A549 treated with AZD9567 at 1 μM for 4 hours (cell line): ENCODE measurements around the gene SMARCD1. TPM values are rescaled to one million over a fixed set of nuclear protein-coding genes. Genes with fewer than 3 reads are reported as not detected.

ENCODE experiments used
- total RNA-seq: library from RNA; stranded (reverse); fragments of 200-300 nt; extraction: Qiagen RNA extraction; gene quantifications from 5 replicates; pipeline ENCODE4 v1.2.3, GENCODE V29; 2022; ENCODE audit not compliant: insufficient read depth

The SMARCD1 gene
- total RNA-seq = 65.4 to 79.9 TPM (median 72.0 TPM) in 5 replicates

DNA sequence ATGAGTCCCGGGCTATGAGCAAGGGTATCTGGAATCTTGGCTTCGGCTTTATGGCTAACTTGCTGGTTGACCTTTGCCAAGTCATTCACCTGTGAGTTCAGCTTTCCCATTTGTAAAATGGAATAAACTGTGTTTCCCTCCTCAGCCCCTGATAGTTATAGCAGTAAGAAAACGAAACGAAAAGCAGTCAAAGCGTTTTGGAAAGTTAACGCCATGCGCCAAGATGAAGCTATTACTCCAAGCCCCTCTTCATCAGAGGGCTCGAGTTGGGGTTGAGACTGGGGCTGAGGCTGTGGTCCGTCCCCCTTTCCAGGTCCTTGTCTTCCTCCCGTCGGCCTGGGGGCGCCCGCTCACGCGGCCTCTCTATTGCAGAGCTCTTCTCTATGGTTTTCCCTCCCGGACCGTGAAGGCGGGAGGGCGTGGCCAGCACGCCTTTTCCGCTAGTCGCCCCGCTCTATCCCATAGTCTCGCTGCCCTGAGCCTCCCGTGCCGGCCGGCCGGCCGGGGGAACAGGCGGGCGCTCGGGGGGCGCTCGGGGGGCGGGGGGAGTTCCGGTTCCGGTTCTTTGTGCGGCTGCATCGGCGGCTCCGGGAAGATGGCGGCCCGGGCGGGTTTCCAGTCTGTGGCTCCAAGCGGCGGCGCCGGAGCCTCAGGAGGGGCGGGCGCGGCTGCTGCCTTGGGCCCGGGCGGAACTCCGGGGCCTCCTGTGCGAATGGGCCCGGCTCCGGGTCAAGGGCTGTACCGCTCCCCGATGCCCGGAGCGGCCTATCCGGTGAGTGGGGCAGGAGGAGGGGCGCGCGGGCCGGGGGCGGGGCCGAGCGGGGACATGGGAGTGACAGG, at the start of gene SMARCD1:
Gene SMARCD1, plus strand, starts transcription at position 568 of the 840 bp plus-strand sequence. Its CDS starts 28 bp downstream, at position 596.

DNA sequence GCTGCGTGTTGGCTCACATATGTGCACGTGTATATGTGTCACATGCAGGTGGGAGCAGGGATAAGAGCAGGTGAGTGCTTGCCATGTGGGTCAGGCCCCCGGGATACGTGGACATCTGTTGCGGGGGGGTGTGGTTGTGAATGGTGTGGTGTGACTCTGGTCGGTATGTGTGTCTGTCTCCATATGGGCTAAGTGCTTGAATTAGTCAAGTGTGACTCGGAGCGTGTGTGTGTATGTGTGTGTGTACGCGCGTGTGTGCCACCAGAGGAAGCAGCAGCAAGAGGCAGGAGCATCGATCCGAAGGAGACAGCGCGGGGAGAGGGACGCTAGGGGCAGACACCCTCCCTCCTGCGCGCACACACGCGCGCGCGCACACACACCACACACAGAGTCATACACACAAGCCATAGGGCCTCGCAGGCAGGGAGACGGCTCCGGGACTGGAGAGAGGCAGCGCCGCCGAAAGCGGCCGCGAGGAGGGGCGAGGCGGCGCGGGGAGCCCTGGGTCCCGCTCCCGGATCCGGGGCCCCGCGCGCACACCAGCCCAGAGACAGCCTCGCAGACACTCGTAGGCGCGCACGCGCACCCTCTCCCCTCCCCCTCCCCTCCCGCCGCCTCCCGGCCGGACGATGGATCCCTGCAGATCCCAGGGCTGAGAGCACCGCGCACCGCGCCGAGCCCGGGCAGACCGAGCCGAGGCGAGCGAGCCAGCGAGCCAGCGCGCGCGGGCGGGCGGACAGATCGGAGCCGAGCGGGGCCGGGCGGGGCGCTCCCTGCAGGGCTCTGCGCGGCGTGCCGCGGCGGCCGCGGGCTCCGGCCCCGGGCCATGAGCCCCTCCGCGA, 27.9 kb upstream of the SMARCD1 start, which contains the start of gene ASIC1:
Gene ASIC1, plus strand, starts transcription at position 597 of the 842 bp plus-strand sequence. CDS start 1,171 bp downstream, outside the sequence.

DNA sequence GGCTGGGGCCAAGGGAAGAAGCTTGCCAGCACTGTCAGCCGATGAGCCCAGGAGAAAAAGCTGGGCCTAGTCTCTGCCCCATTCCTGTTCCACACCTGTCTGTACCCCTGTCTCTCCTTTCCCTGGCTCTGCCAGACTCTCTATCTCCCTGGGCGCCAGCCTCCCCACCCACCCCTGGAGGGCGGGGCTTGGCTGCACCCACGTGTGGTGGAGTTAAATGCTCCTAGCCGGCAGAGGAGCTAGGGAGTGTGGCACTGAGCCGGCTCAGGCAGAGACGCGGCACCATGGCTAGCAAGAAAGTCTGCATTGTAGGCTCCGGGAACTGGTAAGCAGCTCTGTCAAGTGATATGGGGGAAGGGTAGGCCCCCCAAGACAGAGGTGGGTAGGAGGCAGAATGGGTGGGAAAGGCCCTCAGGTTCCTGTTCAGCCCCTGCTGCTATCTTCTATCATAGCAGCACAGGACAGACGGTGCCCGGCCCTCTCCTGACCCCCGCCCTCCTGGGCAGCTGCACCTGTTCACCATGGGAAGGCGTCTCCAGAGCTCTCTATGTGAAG, 18.7 kb downstream of the SMARCD1 start, which contains the start of gene GPD1:
Gene GPD1, plus strand, starts transcription at position 242 of the 555 bp plus-strand sequence. Its CDS starts 43 bp downstream, at position 285.

DNA sequence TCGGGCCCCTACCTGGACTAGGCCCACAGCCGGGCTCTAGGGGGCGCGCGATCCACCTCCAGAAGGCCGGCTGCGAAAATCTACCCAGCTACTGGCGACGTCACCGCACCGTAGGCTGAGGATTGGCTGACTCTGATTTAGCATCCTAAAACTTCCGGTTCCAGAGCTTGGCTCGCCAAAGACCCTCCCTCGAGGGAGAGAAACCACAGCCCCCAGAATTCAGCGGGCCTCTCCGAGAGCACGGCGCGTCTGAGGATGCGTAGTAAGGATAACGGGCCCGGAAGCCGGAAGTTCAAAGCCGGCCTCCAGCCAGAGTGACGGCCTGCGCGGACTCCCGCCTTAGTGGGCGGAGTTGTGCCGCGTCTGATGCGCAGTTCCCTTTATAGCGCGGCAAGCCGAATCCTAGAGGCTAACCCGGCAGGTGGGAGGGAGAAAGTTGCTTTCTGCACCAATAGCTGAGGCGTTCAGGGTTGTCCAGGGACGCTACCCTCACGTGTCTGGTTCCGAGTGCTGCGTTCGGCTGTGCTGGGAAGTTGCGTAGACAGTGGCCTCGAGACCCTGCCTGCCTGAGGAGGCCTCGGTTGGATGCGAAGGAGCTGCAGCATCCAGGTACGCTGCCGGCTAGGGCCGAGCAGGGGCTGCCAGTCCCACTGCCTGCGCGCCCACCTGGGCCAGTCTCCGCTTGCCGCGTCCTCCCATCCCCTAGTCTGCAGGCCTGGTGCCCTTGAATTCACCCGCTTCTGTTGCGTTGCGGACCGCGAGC, 26.7 kb downstream of the SMARCD1 start, which contains the start of gene COX14:
Gene COX14, plus strand, starts transcription at position 544 of the 763 bp plus-strand sequence. CDS start 7,808 bp downstream, outside the sequence.

Other genes starting within 250 kb of the SMARCD1 start
- gene BCDIN3D, start 242.2 kb upstream of the SMARCD1 start, total RNA-seq = 4.0 to 4.7 TPM (median 4.3 TPM) in 5 replicates
- 0.01 TPM in 1 of 5 replicates, not detected in the others for gene FAIM2, start 181.4 kb upstream of the SMARCD1 start, total RNA-seq
- gene AQP2, start 134.6 kb upstream of the SMARCD1 start, total RNA-seq = not detected in 5 replicates
- gene AQP5, start 123.5 kb upstream of the SMARCD1 start, total RNA-seq = not detected in 5 replicates
- gene AQP6, start 112.4 kb upstream of the SMARCD1 start, total RNA-seq = not detected in 5 replicates
- 71.3 to 85.1 TPM (median 77.8 TPM) in 5 replicates for gene RACGAP1, start 59.8 kb upstream of the SMARCD1 start, total RNA-seq
- gene ASIC1, start 27.7 kb upstream of the SMARCD1 start, total RNA-seq = 3.5 to 5.9 TPM (median 5.7 TPM) in 5 replicates
- gene GPD1, start 18.7 kb downstream of the SMARCD1 start, total RNA-seq = 0.18 to 3.3 TPM (median 0.28 TPM) in 5 replicates
- 50.1 to 78.1 TPM (median 71.8 TPM) in 5 replicates for gene COX14, start 26.9 kb downstream of the SMARCD1 start, total RNA-seq
- 25.7 to 30.0 TPM (median 27.0 TPM) in 5 replicates for gene CERS5, start 82.0 kb downstream of the SMARCD1 start, total RNA-seq
- 4.4 to 12.7 TPM (median 5.0 TPM) in 5 replicates for gene LIMA1, start 198.2 kb downstream of the SMARCD1 start, total RNA-seq